NOMO-1 treated with DMSO at 0.1 percent for 48 hours (cell line): ENCODE measurements around the gene AUH.
"Not testable (repeated sequence)": the region's sequence is repeated elsewhere in the genome, so short reads cannot be mapped to it uniquely, and the experiment has no call there.

ENCODE experiments used
- DNase-seq: peaks from one replicate; lab custom pipeline; 2025; ENCODE audit not compliant: unreplicated experiment; lab: John Stamatoyannopoulos, UW

Gene AUH

DNA sequence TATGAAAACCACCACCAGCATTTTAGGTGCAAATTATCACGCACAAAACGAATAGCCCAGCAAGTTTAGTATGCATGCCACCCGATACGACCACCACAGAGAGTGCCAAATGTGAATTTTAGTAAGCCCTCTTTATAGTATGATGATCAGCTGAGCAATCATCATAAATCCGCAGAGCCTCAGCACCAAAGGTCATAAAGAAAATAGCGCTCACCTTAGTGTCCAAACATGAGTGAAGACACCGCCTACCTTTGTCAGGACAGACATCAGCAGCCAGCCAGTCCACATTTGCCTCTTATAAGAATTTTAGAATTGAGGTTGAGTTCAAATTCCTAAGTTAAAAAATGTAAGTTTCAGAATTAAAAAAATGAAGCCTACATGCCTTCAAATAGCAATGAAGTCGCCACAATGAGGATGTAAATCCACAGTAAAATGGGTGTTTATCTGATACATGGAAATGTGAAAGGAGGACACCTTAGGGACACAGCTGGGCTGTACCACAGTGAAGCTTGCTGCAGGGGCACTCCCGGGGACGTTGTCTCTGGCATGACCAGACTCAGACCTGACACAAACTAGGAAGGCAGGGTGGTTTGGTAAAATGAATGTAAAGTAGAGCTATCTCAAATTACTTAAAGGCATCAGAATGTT is 149.0 kb downstream of the AUH start:
- DNase-seq: no peak

DNA sequence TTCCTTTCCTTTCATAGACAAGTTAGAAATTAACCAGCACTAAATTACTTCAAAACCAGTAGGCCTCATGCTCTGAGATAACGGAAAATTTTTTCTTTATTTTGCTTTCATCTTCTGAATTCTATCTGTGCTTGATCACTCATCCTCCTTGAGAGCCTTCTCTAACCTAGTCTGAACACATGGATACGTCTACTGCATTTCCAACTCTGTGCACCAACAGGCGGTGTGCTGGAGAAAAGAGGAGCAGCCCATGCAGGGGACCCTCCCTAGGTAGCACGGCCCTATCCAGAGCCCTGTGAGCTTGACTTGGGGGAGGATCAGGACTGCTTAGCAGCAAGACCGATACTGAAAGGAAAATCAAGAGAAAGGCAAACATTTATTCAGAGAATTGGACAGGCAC is 149.8 kb downstream of the AUH start:
- DNase-seq: no peak

DNA sequence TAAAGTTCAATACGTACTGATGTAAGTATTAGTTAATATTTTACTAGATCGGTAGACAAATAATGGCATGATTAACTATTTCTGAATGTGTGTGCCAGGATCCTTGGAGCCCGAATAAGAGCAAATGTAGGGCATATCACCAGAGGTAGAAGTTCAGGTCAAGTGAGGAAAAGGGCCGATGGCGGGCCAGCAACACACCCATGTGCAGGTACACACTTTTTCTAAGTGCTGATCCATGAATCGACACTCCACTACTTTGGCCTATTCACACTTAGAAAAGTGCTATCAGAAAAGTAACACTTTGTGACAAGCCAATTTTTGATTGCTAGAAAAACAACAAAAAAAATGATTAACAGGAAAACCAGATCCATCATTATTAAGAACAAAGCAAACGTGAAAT is 150.3 kb downstream of the AUH start:
- DNase-seq: no peak

DNA sequence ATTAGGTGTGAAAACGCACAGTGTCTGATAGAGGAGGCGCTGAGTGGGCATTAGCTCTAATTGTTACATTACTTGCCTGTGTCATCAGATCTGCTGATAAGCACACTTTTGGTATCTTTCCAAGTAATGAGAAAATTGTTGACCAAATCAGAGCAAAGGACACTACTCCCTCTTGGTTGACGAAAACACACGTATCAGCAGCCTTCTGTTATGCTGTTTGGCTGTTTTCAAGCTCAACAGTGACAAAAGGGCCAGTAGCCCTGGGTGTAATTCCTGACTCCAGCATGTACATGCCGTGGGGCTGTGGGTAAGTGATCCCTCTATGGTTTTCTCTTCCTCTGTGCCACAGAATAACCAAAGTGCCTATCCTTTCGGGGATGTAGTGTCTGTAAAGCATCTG is 151.4 kb downstream of the AUH start:
- DNase-seq: no peak

DNA sequence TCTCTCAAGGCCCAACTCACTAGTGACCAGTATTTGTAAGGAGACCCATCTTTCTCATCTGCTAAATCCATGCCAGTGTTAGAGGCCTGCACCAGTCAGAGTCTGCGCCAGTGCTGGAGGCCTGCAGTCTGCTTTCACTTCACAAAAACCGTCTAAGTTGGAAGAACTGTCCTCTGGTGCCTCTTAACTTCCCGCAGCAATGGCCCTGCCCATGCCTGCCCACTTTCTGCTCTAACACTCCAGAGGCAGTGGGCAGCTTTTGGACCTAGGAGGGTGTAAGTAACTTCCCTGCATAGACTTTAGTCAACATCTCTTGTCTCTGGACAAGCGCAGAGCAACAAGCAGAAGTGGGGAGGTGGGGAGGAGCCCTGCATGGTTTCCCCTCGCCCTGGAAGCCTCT is 152.9 kb downstream of the AUH start:
- no peak for DNase-seq

DNA sequence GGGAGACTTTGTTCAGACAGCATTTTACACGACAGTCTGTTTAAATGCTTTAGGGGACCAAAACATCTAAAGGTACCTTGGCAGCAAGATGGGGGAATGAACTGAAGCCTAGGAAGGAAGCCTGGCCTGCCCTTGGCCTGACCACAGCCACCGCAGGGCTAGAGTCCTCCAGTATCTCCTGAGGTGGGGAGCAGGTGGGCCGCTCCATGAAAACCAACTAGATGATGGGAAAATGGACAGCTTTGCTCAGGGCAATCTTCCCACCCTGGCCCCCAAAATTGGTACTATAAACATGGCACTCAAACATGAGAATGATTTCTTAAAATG is 153.3 kb downstream of the AUH start:
- no peak for DNase-seq

DNA sequence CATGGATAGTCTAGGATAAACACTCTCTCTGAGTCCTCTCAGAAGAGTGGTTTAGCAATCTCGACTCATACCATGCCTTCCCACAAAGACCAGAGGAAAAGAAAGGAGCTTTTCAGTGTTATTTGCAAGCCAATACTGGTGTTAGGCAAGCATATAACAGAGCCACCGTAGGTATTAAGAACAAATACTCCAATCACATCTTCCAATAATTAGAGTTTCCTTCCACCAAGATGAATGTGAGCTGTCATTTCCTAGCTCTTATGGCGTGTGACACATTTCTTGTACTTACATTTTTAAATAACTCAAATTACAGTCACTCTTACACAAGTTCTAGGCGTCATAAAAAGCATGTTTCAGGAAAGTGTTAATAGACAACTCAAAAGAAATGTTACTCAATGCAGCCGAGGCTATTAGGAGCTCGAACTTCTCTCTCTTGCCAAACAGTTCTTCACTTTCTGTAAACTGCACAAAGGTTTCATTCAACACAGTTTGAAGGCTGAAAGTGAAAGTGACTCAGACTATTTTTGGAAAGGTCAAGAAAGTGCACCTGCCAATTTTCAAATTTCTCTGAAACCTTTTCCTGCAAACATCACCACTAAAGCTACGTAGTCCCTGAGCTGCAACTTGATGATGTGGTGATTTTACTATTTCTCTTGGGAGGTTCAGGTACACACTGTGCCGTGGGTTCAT is 153.8 kb downstream of the AUH start:
- DNase-seq: peak; percentile 79

DNA sequence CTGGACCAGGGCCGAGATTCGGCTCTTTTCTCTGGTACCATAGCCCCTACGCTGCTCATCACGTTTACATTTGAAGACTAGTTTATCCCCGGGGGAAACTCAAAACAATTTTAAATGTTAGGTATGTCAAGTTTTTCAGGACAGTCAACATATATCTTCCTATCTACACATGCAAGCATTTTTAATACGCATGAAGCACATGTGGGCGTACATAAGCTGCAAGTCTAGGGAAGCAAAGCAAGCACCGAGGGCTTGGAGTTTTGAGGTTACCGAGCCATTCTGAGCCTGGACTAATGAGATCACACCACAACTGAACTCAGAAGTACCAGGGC is 154.4 kb downstream of the AUH start:
- no peak for DNase-seq

DNA sequence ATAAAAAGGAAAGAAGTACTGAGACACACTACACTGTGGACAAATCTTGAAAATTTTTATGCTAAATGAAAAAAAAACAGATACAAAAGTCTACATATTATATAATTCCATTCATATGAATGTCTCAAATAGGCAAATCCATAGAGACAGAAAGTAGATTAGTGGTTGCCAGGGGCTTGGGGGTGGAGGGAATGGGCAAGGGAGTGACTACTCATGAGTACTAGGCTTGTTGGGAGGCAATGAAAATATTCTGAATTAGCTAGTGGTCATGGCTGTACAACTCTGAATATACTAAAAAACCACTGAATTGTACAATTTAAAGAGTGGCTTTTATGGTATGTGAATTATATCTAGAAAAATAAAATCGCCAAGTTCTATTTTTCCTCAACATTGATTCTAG is 154.9 kb downstream of the AUH start:
- no peak for DNase-seq

DNA sequence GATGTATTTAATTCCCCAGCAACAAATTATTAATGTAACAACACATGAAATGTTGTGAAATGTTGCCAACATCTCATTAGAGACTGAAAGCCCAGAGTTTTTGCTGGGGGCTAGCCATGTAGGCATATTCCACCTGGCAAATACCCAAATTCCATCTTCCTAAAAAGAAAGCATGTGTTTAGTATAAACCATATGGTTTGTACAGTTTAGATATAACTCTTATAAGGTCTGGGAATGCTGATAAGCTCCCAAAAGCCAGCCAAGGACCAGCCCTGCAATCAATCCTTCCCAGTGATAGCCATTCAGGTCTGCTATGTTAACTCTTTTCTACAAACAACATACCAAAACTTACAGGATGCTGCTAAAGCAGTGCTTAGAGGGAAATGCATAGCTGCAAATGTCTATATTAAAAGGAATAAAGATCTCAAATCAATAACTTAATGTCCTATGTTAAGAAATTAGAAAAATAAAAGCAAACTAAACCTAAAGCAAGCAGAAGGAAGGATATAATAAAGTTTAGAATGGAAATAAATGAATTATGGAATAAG is 158.9 kb downstream of the AUH start:
- DNase-seq: no peak

DNA sequence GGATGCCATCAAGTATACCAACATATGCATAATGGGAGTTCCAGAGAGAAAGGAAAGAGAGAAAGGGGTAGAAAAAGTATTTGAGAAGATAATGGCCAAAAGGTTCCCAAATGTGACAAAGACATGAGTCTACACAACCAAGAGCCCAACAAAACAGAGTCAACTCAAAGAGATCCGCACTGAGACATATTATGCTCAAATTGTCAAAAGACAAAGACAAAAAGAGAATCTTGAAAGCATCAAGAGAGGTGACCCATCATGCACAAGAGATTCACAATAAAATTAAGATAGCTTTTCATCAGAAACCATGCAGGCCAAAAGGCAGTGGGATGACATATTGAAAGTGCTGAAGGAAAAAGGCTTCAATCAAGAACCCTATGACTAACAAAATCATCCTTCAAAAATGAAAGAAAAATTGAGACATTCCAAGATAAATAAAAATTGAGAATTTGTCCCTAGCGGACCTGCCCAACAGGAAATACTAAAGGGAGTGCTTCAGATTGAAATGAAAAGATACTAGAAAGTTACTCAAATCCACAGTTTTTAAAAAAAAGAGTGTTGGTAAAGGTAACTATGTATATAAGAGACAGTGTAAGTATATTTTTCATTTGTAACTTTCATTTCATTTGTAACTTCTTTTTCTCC is 160.9 kb downstream of the AUH start:
- no peak for DNase-seq

DNA sequence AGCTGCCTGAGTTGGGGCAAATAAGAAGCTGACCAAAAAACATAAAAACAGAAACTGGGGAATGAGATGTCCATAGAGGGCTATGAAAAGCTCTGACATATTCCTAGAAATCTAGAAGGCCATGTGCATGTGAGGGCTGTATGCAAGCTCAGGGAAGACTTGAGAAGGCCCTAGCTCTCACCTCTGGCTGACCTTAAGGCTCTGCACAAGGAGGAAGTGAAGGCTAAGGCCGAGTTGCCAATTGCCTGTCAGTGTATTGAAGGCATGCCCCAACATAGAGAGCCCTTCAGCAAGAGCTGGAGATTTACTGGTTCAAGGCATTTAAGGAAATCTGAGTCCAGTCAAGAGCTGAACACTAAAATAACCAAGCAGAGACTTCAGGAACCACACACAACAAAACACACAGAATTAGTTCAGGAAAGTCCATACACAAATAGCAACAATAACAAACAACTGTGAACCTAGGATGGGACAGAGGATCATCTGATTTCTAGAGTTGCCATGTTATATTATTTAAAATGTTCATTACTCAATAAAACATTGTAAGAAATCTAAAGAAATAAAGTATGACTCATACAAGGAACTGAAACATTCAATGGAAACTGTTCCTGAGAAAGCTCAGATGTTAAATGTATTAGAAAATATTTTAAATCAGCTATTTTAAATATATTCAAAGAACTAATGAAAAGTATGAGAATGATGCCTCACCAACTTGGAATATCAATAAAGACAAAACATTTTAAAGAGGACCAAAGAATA is 161.8 kb downstream of the AUH start:
- no peak for DNase-seq

DNA sequence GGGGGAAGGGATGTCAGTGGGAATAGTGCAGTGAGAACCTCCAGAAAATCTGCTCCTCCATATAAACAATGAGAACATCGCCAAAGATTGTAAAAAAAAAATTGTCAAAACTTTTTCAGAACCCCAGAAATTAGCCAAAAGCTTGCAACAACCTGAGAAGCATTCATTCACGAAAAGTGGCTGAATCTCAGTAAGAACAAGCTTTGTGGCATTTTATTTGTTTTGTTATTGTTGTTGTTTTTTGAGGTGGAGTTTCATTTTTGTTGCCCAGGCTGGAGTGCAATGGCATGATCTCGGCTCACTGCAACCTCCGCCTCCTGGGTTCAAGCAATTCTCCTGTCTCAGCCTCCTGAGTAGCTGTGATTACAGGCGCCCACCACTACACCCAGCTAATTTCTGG is 162.8 kb downstream of the AUH start:
- DNase-seq: not testable (repeated sequence)

DNA sequence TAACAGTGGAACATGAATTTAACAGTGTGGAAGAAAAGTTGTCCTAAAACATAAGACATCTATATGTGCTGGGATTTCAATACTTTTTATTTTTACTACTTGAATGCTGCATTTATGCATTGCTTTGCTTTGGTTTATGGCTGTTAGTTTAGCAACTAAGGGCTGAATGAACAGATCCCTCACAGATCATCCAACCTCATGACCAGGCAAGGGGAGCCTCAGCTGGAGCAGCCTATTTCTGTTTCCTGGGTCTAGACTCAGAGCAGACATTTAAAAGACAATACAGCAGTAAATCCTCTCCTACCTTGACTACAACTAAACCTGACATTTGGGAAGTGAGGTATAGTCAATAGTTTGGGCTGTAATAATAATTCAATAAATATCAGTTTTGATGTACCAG is 163.3 kb downstream of the AUH start:
- no peak for DNase-seq

DNA sequence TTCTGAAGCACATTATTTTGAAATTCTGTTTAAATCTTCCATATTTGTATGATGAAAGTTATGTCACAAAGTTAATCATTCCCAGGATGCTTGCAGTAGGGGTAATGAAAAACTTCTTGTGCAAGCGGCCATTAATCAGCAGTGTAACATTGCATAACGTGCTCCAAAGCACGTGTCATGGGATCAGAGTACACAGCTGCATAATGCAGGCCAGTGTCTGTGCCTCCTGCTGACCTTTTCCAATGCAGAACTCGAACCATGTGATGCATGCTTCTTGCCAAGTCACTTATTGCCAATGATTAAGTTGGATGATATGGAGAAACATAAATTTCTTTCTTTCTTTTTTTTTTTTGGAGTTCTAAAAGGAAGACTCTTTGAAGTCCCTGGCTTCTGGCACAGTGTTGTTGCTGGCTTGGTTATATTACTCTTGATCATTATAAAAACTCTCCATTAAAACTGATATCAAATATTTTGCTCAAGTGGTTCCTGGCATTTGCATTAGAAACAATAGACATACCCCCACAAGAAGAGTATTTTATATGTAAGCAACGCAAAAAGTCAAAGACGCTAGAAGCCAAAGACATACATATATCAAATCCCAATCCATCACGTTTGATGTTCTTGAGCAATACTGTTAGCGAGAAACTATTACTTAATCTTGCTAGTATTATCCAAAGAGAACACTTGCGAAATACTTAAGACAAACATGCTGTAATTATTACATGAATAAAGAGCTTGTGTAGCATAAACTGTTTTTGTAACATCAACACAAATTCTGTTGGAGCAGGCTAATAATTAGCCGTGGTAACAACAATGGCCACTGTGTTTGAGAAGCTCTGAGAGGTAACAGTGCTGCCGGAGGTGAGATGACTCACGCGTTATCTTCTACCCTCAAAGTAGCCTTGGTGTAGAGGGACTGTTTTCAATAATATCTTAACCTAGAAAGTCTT is 164.2 kb downstream of the AUH start:
- peak; percentile 63 for DNase-seq

DNA sequence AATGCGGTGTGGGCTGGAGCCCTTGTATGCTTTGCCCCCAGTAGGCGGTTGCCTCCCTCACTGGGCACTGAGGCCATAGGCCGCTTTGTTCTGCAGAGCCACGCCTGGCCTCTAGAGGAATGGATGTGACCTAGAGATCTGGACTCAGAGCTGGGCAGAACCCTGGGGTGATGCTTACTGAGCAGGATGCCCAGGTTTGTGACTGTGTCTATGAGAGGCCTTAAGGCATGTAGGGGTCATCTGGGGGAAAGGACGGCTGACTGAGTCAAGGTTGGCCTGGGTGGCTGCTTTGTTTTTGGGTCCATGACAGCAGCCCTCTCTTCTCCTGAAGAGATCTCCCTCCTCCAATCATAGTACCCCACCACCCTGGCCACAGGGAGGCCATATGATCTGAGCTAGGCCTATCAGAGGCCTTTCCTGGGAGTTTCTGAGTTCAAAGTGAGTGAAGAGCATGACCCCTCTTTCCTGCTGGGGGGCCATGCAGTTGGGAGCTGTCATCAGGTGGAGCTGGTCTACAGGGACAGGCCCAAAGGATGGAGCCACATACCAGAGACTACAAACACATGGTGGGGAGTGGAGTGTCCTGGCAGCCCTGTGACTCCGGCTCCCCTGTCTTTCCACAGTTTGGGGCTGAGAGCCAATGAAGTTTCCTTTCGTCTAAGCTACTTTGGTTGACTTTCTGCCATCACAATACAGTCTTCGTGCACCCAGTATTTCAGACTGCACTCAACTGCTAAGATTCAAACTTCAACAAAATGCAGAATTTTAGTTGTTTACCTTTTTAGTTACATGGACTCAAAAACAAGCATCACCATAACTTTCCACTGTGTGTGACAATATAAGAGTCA is 165.4 kb downstream of the AUH start:
- DNase-seq: no peak

DNA sequence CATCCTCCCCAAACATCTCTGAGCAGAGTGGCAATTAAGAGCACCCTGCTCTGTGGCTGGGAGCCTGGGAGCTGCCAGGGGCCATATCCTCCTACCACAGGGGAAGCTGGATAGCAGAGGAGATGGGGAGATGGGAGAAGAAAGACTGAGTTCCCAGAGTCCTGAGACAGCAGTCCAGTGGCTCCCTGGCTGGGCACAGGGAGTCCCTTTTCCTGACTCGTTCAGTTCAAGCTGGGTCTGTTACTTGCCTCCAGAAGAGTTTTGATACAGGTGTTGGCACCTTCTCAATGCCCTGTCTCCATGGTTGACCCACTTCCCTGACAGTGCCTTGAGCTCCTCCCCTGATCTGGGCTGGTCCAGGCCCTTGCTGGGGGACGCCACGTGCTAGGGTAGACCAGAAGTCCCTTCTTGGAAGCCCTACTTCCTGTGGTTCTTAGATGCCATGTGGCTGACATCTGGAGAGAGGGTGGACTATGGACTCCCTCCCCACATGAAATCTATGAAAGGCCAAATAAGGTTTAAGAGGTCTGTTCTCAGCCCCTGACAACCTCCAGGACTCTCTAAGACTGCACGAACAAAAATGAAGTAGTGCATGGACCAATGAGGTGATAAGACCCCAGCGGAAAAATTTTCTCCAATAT is 166.2 kb downstream of the AUH start:
- DNase-seq: no peak

DNA sequence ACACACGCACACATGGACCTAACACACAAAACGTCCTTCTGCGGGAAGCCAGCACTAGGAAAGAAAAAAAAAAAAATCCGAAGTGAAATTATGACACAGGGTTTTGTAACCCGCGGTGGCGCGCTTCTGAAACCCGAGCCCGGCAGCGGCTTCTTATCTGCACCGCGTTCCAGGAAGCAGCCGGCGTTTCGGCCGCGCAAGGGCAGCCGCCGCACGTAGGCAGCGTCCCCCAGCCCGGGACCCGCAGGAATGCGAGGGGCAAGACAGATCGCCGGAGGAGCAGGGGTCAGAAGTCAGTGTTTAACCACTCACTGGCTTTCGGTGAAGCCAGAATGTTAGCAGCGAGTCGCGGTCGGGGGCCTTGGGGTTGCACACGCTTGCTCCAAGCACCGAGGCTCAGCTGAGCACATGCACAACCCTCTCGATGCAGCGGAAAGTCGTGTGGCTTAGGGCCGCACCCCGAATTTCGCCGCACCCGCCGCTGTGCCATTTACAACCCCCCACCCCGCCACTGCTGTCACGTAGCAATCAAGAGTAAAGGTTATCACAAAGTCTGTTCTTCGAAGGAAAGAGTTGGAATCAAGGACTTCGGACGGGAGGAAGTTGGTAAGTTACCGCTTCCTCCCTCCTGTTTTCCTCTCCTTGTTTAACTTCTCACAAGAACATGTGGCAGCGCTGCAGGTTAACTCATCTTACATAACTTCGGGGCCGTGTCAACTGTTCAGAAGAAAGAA is 167.9 kb downstream of the AUH start:
- peak; percentile 64 for DNase-seq
